DOHH2 (cell line): ENCODE data around the gene B3GNT3.

ENCODE experiments used
- H3F3A ChIP-seq: fragments of 200-600 bp; sonication (generic), shearing (Covaris generic); 2 replicates; pipeline ENCODE4 v1.6.0; 2016; ENCODE audit warnings: antibody characterized with exemption, mild to moderate bottlenecking; ENCODE audit not compliant: control insufficient read depth, insufficient read depth
- H3K27ac ChIP-seq: fragments of 200-600 bp; sonication (generic); 2 replicates; pipeline ENCODE4 v1.5.1; 2014; ENCODE audit warnings: low read depth, mild to moderate bottlenecking, low read length, moderate library complexity
- H3K27me3 ChIP-seq: fragments of 200-600 bp; sonication (generic); 2 replicates; pipeline ENCODE4 v1.6.1; 2014; ENCODE audit warnings: mild to moderate bottlenecking, low read length, mixed read lengths; ENCODE audit not compliant: control insufficient read depth
- H3K36me3 ChIP-seq: fragments of 200-600 bp; sonication (generic); 2 replicates; pipeline ENCODE4 v1.6.1; 2014; ENCODE audit warnings: mild to moderate bottlenecking, low read length, moderate library complexity, mixed read lengths; ENCODE audit not compliant: control insufficient read depth
- H3K4me1 ChIP-seq: fragments of 200-600 bp; sonication (generic); 2 replicates; pipeline ENCODE4 v1.6.1; 2014; ENCODE audit warnings: mild to moderate bottlenecking, low read length, mixed read lengths; ENCODE audit not compliant: control insufficient read depth
- H3K4me2 ChIP-seq: fragments of 200-600 bp; sonication (generic); 2 replicates; pipeline ENCODE4 v1.6.0; 2014; ENCODE audit warnings: mild to moderate bottlenecking, low read length, moderate library complexity
- H3K4me3 ChIP-seq: fragments of 200-600 bp; sonication (generic); 2 replicates; pipeline ENCODE4 v1.5.1; 2014; ENCODE audit warnings: mild to moderate bottlenecking, low read length, mixed read lengths
- H3K79me2 ChIP-seq: fragments of 200-600 bp; sonication (generic); 2 replicates; pipeline ENCODE4 v1.6.1; 2014; ENCODE audit warnings: mild to moderate bottlenecking, low read length, mixed read lengths; ENCODE audit not compliant: control insufficient read depth
- H3K9me2 ChIP-seq: fragments of 200-600 bp; sonication (generic); replicated peaks from 2 replicates; pipeline ENCODE4 v1.6.1; 2014; ENCODE audit warnings: mild to moderate bottlenecking, low read length, mixed read lengths; ENCODE audit not compliant: control insufficient read depth
- H3K9me3 ChIP-seq: fragments of 200-600 bp; sonication (generic); 2 replicates; pipeline ENCODE4 v1.6.1; 2014; ENCODE audit warnings: antibody characterized with exemption, low read length, mixed read lengths; ENCODE audit not compliant: control insufficient read depth, insufficient read depth
- H4K20me1 ChIP-seq: fragments of 200-600 bp; sonication (generic); 2 replicates; pipeline ENCODE4 v1.6.0; 2014; ENCODE audit warnings: low read depth, mild to moderate bottlenecking, antibody characterized with exemption, low read length, moderate library complexity; ENCODE audit not compliant: control insufficient read depth, insufficient read depth
- EZH2phosphoT487 ChIP-seq: fragments of 200-600 bp; sonication (generic); IDR thresholded peaks from 2 replicates; pipeline ENCODE4 v1.6.1; 2017; ENCODE audit warnings: borderline replicate concordance, mild to moderate bottlenecking, antibody characterized with exemption, low read length, moderate library complexity, mixed read lengths
- TF ChIP-seq, protein P1 (sequence below): fragments of 200-600 bp; sonication (generic); IDR thresholded peaks from one replicate; pipeline ENCODE4 v1.5.1; 2014; ENCODE audit warnings: antibody characterized with exemption, mild to moderate bottlenecking, low read depth, low read length; ENCODE audit not compliant: poor library complexity, severe bottlenecking

Gene B3GNT3

DNA sequence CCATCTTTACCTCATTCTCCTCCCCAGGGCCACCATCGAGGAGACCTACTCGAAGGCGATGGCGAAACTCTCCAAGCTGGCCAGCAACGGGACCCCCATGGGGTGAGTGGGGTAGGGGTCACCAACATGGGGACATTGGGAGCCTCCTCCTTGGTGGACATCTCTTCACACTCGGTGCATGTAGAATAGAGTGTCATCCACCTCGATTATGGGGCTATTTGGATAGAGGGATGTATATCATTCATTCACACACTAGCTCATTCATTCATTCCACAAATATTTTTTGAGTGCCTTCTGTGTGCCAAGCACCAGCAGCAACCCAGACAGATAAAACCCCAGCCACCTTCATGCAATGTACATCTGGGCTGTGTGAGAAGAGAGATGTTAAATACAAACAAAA is 30.6 kb upstream of the B3GNT3 start:
- H3K36me3 ChIP-seq: peaks cover 74% of the 10 kb centered on the region
- H4K20me1 ChIP-seq: no peaks in the 10 kb centered on the region
- H3K4me2 ChIP-seq: no peak overlapping the region
- no peaks in the 10 kb centered on the region for H3K9me2 ChIP-seq
- 0 out of 2 replicates have a peak, but pooled peaks cover 3% of the 10 kb centered on the region for H3F3A ChIP-seq
- H3K4me1 ChIP-seq: peaks cover 24% of the 10 kb centered on the region
- TF ChIP-seq EZH2phosphoT487: no peak
- TF ChIP-seq, protein P1, sequence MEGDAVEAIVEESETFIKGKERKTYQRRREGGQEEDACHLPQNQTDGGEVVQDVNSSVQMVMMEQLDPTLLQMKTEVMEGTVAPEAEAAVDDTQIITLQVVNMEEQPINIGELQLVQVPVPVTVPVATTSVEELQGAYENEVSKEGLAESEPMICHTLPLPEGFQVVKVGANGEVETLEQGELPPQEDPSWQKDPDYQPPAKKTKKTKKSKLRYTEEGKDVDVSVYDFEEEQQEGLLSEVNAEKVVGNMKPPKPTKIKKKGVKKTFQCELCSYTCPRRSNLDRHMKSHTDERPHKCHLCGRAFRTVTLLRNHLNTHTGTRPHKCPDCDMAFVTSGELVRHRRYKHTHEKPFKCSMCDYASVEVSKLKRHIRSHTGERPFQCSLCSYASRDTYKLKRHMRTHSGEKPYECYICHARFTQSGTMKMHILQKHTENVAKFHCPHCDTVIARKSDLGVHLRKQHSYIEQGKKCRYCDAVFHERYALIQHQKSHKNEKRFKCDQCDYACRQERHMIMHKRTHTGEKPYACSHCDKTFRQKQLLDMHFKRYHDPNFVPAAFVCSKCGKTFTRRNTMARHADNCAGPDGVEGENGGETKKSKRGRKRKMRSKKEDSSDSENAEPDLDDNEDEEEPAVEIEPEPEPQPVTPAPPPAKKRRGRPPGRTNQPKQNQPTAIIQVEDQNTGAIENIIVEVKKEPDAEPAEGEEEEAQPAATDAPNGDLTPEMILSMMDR: no peak
- no peaks in the 10 kb centered on the region for H3K27me3 ChIP-seq
- H3K27ac ChIP-seq: no peak overlapping the region
- H3K9me3 ChIP-seq: no peaks in the 10 kb centered on the region
- no peaks in the 10 kb centered on the region; the same call in 1 of the 2 replicates for H3K79me2 ChIP-seq
- no peak overlapping the region for H3K4me3 ChIP-seq

- H3K27ac ChIP-seq: no peak overlapping the region
- no peaks in the 10 kb centered on the region; the same call in 1 of the 2 replicates for H3K79me2 ChIP-seq
- peaks cover 16% of the 10 kb centered on the region for H3K4me1 ChIP-seq
- no peaks in the 10 kb centered on the region for H3K9me2 ChIP-seq
- no peaks in the 10 kb centered on the region for H4K20me1 ChIP-seq
- peaks cover 73% of the 10 kb centered on the region for H3K36me3 ChIP-seq
- no peaks in the 10 kb centered on the region for H3K9me3 ChIP-seq
- H3K4me3 ChIP-seq: no peak overlapping the region
- no peaks in the 10 kb centered on the region for H3K27me3 ChIP-seq
- no peak overlapping the region for H3K4me2 ChIP-seq
- TF ChIP-seq EZH2phosphoT487: no peak
- TF ChIP-seq, protein P1: no peak
- H3F3A ChIP-seq: 0 out of 2 replicates have a peak, but pooled peaks cover 3% of the 10 kb centered on the region
Measured at GRCh38 chr19:17765069-17765618, 29.8 kb upstream of the B3GNT3 start.

GRCh38 chr19:17766543-17767131 is 28.3 kb upstream of the B3GNT3 start:
- Histone ChIP-seq H3K27me3 (no peaks in the 10 kb centered on the region), H3K36me3 (peaks cover 70% of the 10 kb centered on the region), H3K4me3 (no peak overlapping the region), H3K27ac (no peak overlapping the region), H3F3A (0 out of 2 replicates have a peak, but pooled peaks cover 3% of the 10 kb centered on the region), H3K4me1 (peaks cover 7% of the 10 kb centered on the region), H3K9me2 (no peaks in the 10 kb centered on the region), H4K20me1 (no peaks in the 10 kb centered on the region), H3K9me3 (no peaks in the 10 kb centered on the region), H3K4me2 (peak overlapping the region; percentile 40), H3K79me2 (no peaks in the 10 kb centered on the region)
- TF ChIP-seq, protein P1: peak; percentile 72
- TF ChIP-seq EZH2phosphoT487: no peak
